Brain microvascular endothelial cell (primary cell): ENCODE data around the gene MAP2K6.

Experiments used
- DNase-seq: peaks from one replicate; pipeline ENCODE4 v3.0.0-alpha.2; 2020
- H3K27ac ChIP-seq: fragments of 250-450 bp; sonication (Bioruptor Pico); 2 replicates; pipeline ENCODE4 v1.5.1; 2020; ENCODE audit warnings: mild to moderate bottlenecking, moderate library complexity
- H3K27me3 ChIP-seq: fragments of 250-450 bp; sonication (Bioruptor Pico); replicated peaks from 2 replicates; pipeline ENCODE4 v1.5.1; 2020; ENCODE audit warnings: mild to moderate bottlenecking
- H3K36me3 ChIP-seq: fragments of 250-450 bp; sonication (Bioruptor Pico); replicated peaks from 2 replicates; pipeline ENCODE4 v1.5.1; 2020; ENCODE audit warnings: mild to moderate bottlenecking
- H3K4me3 ChIP-seq: 2 replicates; pipeline ENCODE4 v1.5.1; 2011; ENCODE audit warnings: low read depth, mild to moderate bottlenecking, control low read depth, low read length, moderate library complexity
- in situ Hi-C: cut with HindIII; loops from 2 replicates; pipeline ENCODE4 v1.10.0; 2017; ENCODE audit warnings: low sequenced_read_pairs, low pct_ligation_motif_present
- TF ChIP-seq, protein P1 (sequence below): IDR thresholded peaks from 2 replicates; pipeline ENCODE4 v1.5.1; 2011; ENCODE audit warnings: low read depth, mild to moderate bottlenecking, moderate library complexity, low read length, control low read depth, inconsistent platforms; ENCODE audit errors: missing control alignments

The MAP2K6 gene

GRCh38 chr17:69468207-69468606 is 53.7 kb downstream of the MAP2K6 start:
- H3K36me3 ChIP-seq, result no peaks in the 10 kb centered on the region
- in situ Hi-C loops, result no loop called here
- TF ChIP-seq, protein P1, sequence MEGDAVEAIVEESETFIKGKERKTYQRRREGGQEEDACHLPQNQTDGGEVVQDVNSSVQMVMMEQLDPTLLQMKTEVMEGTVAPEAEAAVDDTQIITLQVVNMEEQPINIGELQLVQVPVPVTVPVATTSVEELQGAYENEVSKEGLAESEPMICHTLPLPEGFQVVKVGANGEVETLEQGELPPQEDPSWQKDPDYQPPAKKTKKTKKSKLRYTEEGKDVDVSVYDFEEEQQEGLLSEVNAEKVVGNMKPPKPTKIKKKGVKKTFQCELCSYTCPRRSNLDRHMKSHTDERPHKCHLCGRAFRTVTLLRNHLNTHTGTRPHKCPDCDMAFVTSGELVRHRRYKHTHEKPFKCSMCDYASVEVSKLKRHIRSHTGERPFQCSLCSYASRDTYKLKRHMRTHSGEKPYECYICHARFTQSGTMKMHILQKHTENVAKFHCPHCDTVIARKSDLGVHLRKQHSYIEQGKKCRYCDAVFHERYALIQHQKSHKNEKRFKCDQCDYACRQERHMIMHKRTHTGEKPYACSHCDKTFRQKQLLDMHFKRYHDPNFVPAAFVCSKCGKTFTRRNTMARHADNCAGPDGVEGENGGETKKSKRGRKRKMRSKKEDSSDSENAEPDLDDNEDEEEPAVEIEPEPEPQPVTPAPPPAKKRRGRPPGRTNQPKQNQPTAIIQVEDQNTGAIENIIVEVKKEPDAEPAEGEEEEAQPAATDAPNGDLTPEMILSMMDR, result no peak
- no peaks in the 10 kb centered on the region for H3K27me3 ChIP-seq
- no peak overlapping the region for H3K4me3 ChIP-seq
- H3K27ac ChIP-seq, result no peak overlapping the region
- DNase-seq, result no peak

- no peaks in the 10 kb centered on the region for H3K27me3 ChIP-seq
- no peaks in the 10 kb centered on the region for H3K36me3 ChIP-seq
- TF ChIP-seq, protein P1, result no peak
- no peak overlapping the region for H3K27ac ChIP-seq
- in situ Hi-C loops, result no loop called here
- no peak for DNase-seq
- no peak overlapping the region for H3K4me3 ChIP-seq
Observed at GRCh38 chr17:69470702-69471101, 56.2 kb downstream of the MAP2K6 start.

GRCh38 chr17:69471406-69471805 is 56.9 kb downstream of the MAP2K6 start:
- TF ChIP-seq, protein P1, result no peak
- no peak for DNase-seq
- Histone ChIP-seq H3K4me3 (no peak overlapping the region), H3K27me3 (no peaks in the 10 kb centered on the region), H3K36me3 (no peaks in the 10 kb centered on the region), H3K27ac (no peak overlapping the region)
- in situ Hi-C loops, result no loop called here

DNA sequence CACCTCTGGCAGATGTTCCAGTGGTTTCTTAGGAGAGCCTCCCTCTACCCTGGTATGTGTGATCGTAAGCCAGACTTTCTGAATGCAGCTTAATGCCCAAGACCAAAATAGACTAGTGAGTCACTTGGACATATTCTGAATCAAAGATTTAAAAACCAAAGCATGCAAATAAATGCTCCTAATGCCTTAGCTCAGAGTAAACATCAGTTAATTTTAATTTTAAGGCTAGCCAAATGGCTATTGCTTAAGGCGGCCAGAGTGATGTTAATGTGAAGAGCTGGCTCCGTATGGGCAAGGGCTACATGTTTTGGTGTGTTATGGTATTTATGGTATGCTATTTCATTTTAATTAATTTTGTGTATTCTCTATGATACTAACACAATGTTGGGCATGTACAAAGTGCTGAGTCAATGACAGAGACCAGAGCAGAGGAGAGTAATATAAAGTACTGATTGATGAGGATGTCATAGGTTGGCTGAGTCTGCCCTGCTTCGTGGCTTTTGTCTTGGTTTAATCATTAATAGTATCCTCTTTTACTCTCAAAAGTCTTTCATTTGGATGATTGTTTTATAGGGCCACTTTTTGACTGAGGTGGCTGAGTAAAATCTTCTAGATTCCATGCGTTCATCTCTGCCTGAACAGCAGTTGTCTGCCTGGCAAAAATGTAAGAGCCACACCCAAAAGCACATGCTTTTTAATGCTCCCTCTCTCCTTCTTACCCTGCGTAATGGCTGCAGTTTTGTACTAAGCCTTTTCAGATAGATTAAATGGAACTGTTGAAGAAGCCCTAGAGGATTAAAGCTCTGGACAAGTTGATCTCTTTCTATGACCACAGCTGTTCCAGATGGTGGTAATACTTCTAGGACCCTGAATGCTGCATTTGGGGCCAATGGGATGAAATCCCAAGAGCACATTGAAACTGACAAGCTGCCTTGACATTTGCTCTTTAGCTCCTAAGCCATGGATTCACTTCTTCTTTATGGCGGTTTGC is 59.6 kb downstream of the MAP2K6 start:
- H3K36me3 ChIP-seq, result no peaks in the 10 kb centered on the region
- no peak overlapping the region for H3K27ac ChIP-seq
- DNase-seq, result no peak
- in situ Hi-C loops, result no loop called here
- no peak overlapping the region for H3K4me3 ChIP-seq
- TF ChIP-seq, protein P1, result no peak
- H3K27me3 ChIP-seq, result no peaks in the 10 kb centered on the region

DNA sequence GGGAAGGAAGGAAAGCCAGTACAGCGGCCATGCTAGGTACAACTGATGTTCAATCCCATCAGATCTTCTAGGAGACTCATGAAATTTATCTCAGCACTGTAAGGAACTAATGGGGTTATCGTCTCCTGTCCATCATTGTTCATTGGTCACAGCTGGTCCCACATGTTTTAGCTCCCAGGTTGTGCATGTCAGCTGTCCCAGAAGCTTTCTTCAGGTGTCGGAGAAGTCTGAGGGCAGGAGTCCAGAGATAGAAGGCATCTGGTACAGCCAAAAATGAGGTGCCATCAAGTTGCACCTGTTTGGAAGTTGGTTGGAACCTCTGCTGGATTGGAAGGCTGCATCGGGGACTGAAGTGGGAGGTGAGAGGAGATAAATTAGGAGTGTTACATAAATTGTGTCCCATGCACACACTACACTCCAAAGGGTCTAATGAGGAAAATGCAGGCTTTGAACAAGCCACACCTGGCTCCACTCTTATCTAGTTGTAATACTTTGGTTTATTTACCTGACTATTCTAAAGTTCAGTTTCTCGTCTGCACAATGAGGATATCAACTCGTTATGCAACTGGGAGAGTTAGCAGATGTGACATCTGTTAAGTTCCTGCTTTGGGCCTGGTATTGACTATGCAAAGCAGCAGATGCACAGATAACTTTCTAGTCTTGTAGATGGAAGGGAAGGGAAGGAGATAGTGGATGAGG is 62.9 kb downstream of the MAP2K6 start:
- in situ Hi-C loops, result no loop called here
- no peak for DNase-seq
- TF ChIP-seq, protein P1, result no peak
- Histone ChIP-seq H3K27me3 (no peaks in the 10 kb centered on the region), H3K27ac (no peak overlapping the region), H3K4me3 (no peak overlapping the region), H3K36me3 (no peaks in the 10 kb centered on the region)
